Prostate gland (tissue), 2 donors: ENCODE data around the gene DCC.

Experiments used
- POLR2A ChIP-seq: fragments of 450-650 bp; IDR thresholded peaks from one replicate; pipeline ENCODE4 v1.6.1; 2016; ENCODE audit warnings: antibody characterized with exemption, mild to moderate bottlenecking
- TF ChIP-seq, protein P1 (sequence below), 4 experiments: fragments of 200-600 bp in 2 of 4; fragments of 450-650 bp in 2 of 4; sonication (generic) in 2 of 4; IDR thresholded peaks; 1 replicate in 3 of 4; 2 replicates in 1 of 4; pipeline ENCODE4 v1.5.1; 2016 to 2019; ENCODE audit warnings: antibody characterized with exemption in 4 of 4, mild to moderate bottlenecking in 2 of 4, moderate library complexity in 2 of 4

DNA sequence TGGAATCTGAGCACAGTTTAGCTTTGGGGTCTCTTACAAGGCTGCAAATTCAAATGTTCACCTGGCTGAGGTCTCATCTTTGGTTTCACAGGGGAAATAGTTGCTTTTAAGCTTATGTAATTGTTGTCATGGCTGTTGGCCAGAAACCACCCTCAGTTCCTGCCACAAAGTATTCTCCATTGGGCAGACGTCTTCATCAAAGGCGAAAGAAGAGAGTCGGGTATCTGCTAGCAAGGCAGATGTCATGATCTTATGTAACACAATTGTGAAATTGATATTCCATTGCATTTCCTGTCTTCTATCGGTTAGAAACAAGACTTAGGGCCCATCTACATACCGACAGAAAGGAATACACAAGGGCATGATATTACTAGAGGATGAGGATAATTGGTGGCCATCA, 1068.3 kb downstream of the DCC start:
- no peak for TF ChIP-seq POLR2A
- TF ChIP-seq, protein P1, sequence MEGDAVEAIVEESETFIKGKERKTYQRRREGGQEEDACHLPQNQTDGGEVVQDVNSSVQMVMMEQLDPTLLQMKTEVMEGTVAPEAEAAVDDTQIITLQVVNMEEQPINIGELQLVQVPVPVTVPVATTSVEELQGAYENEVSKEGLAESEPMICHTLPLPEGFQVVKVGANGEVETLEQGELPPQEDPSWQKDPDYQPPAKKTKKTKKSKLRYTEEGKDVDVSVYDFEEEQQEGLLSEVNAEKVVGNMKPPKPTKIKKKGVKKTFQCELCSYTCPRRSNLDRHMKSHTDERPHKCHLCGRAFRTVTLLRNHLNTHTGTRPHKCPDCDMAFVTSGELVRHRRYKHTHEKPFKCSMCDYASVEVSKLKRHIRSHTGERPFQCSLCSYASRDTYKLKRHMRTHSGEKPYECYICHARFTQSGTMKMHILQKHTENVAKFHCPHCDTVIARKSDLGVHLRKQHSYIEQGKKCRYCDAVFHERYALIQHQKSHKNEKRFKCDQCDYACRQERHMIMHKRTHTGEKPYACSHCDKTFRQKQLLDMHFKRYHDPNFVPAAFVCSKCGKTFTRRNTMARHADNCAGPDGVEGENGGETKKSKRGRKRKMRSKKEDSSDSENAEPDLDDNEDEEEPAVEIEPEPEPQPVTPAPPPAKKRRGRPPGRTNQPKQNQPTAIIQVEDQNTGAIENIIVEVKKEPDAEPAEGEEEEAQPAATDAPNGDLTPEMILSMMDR (IDR thresholded peaks at IDR 0.05): no peak
